Epithelial cell of prostate (primary cell): ENCODE measurements around the gene AGAP6.
"Not testable (repeated sequence)": the region's sequence is repeated elsewhere in the genome, so short reads cannot be mapped to it uniquely, and the experiment has no call there.

Experiments used
- DNase-seq: peaks from one replicate; pipeline ENCODE4 v3.0.0-alpha.2; 2011; ENCODE audit warnings: low read depth, low spot score
- H3K27ac ChIP-seq: fragments of 450-650 bp; 2 replicates; pipeline ENCODE4 v1.5.1; 2017; ENCODE audit warnings: mild to moderate bottlenecking

Gene AGAP6

GRCh38 chr10:49988376-49988775 lies at the start of gene AGAP6:
AGAP6 (plus strand) TSS chr10:49988406; CDS start chr10:49988716, 310 bp downstream.
- H3K27ac ChIP-seq, DNase-seq: not testable (repeated sequence)

- H3K27ac ChIP-seq: peak within 1 kb of the TSS; percentile 59
- peak; percentile 31 for DNase-seq
Observed at GRCh38 chr10:49941447-49942338, 46.5 kb upstream of the AGAP6 start, which contains the start of the genes PARG and TIMM23B. PARG (minus strand) TSS chr10:49942027; CDS start chr10:49941725, 302 bp downstream. TIMM23B (plus strand) TSS chr10:49942053; CDS start chr10:49942195, 142 bp downstream.

- DNase-seq: not testable (repeated sequence)
- peak overlapping the region; percentile 59 for H3K27ac ChIP-seq
Observed at GRCh38 chr10:49942339-49942705, 45.9 kb upstream of the AGAP6 start.

- not testable (repeated sequence) for H3K27ac ChIP-seq, DNase-seq
Observed at GRCh38 chr10:49943607-49944006, 44.6 kb upstream of the AGAP6 start.

- not testable (repeated sequence) for DNase-seq, H3K27ac ChIP-seq
Observed at GRCh38 chr10:49948142-49948541, 40.1 kb upstream of the AGAP6 start.

- not testable (repeated sequence) for DNase-seq
Observed at GRCh38 chr10:49948737-49949136, 39.5 kb upstream of the AGAP6 start.

GRCh38 chr10:49952006-49952405 lies 36.2 kb upstream of the AGAP6 start:
- H3K27ac ChIP-seq, DNase-seq: not testable (repeated sequence)

More at GRCh38 chr10:49948737-49949136, 39.5 kb upstream of the AGAP6 start:
- H3K27ac ChIP-seq: not testable (repeated sequence)

GRCh38 chr10:49953122-49953521 lies 35.1 kb upstream of the AGAP6 start:
- DNase-seq, H3K27ac ChIP-seq: not testable (repeated sequence)

- DNase-seq, H3K27ac ChIP-seq: not testable (repeated sequence)
Observed at GRCh38 chr10:49970331-49970857, 17.8 kb upstream of the AGAP6 start.

GRCh38 chr10:49971466-49971865 lies 16.7 kb upstream of the AGAP6 start:
- not testable (repeated sequence) for H3K27ac ChIP-seq, DNase-seq

GRCh38 chr10:49972094-49972493 lies 16.1 kb upstream of the AGAP6 start:
- not testable (repeated sequence) for H3K27ac ChIP-seq, DNase-seq

- not testable (repeated sequence) for DNase-seq, H3K27ac ChIP-seq
Observed at GRCh38 chr10:49977756-49978155, 10.4 kb upstream of the AGAP6 start.

- H3K27ac ChIP-seq, DNase-seq: not testable (repeated sequence)
Observed at GRCh38 chr10:49987207-49987606, 999 bp upstream of the AGAP6 start.

GRCh38 chr10:49995321-49995720 lies 7.1 kb downstream of the AGAP6 start:
- H3K27ac ChIP-seq, DNase-seq: not testable (repeated sequence)

GRCh38 chr10:50014024-50014423 lies 25.8 kb downstream of the AGAP6 start:
- DNase-seq, H3K27ac ChIP-seq: not testable (repeated sequence)

GRCh38 chr10:50015596-50016220 lies 27.5 kb downstream of the AGAP6 start:
- not testable (repeated sequence) for DNase-seq, H3K27ac ChIP-seq

GRCh38 chr10:50016926-50017325 lies 28.7 kb downstream of the AGAP6 start:
- not testable (repeated sequence) for DNase-seq, H3K27ac ChIP-seq

- DNase-seq, H3K27ac ChIP-seq: not testable (repeated sequence)
Observed at GRCh38 chr10:50017646-50018045, 29.4 kb downstream of the AGAP6 start.

GRCh38 chr10:50019279-50019678 lies 31.1 kb downstream of the AGAP6 start:
- H3K27ac ChIP-seq, DNase-seq: not testable (repeated sequence)

- not testable (repeated sequence) for DNase-seq, H3K27ac ChIP-seq
Observed at GRCh38 chr10:50020451-50021024, 32.3 kb downstream of the AGAP6 start.
